NT2/D1 (cell line): ENCODE data around the gene ZNF397.
A peak's percentile ranks its signal among the peaks of the same experiment; 100 is the strongest.

Experiments
- DNase-seq: peaks from one replicate; pipeline ENCODE4 v3.0.0-alpha.2; 2011; ENCODE audit warnings: low read depth, low spot score
- H3K27me3 ChIP-seq: 2 replicates; pipeline ENCODE4 v1.6.0; 2011; ENCODE audit warnings: mild to moderate bottlenecking; ENCODE audit not compliant: insufficient read length, insufficient read depth
- H3K36me3 ChIP-seq: 2 replicates; pipeline ENCODE4 v1.6.1; 2011; ENCODE audit warnings: mild to moderate bottlenecking, low read length, mixed read lengths; ENCODE audit not compliant: insufficient read depth, insufficient read length
- H3K4me1 ChIP-seq: 2 replicates; pipeline ENCODE4 v1.5.1; 2011; ENCODE audit not compliant: insufficient read depth, insufficient read length
- H3K4me3 ChIP-seq: 2 replicates; pipeline ENCODE4 v1.5.1; 2011; ENCODE audit warnings: low read depth; ENCODE audit not compliant: insufficient read length
- H3K9ac ChIP-seq: 2 replicates; pipeline ENCODE4 v1.6.0; 2011; ENCODE audit warnings: low read depth; ENCODE audit not compliant: insufficient read length
- H3K9me3 ChIP-seq: 2 replicates; pipeline ENCODE4 v1.5.1; 2011; ENCODE audit warnings: mild to moderate bottlenecking, low read length; ENCODE audit not compliant: insufficient read depth
- SUZ12 ChIP-seq: IDR thresholded peaks from 2 replicates; pipeline ENCODE4 v1.6.1; 2011; ENCODE audit not compliant: insufficient read length, insufficient read depth; ENCODE audit errors: extremely low read depth
- YY1 ChIP-seq: IDR thresholded peaks from 2 replicates; pipeline ENCODE4 v1.6.1; 2011; ENCODE audit not compliant: insufficient read length, insufficient read depth
- ZNF274 ChIP-seq: IDR thresholded peaks from 2 replicates; pipeline ENCODE4 v1.6.1; 2011; ENCODE audit warnings: mild to moderate bottlenecking, low read depth, low read length

ZNF397 gene

GRCh38 chr18:35296060-35296459 lies 55.2 kb downstream of the ZNF397 start:
- Histone ChIP-seq H3K36me3 (peaks cover 75% of the 10 kb centered on the region), H3K4me1 (no peaks in the 10 kb centered on the region), H3K4me3 (no peak overlapping the region), H3K9ac (no peak overlapping the region), H3K9me3 (peaks cover 17% of the 10 kb centered on the region), H3K27me3 (no peaks in the 10 kb centered on the region)
- no peak for DNase-seq
- TF ChIP-seq YY1 (no peak), ZNF274 (no peak), SUZ12 (no peak)

DNA sequence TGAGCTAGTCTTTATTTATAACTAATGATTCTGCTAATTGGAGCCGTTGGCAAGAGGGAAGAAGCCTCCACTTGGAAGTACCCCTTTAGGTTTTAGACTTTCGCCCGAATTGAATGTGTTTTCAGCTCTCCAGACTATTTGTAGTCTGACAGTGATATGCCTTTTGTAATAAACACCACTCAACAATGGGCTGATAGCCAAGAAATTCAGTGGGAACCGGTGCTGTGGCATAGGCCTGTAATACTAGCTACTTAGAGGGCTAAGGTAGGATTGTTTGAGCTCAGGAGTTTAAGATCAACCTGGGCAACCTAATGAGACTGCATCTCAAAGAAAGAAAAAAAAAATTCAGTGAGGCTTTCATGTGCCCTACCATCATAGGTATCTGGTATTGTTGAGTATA lies 62.8 kb downstream of the ZNF397 start:
- Histone ChIP-seq H3K4me3 (no peak overlapping the region), H3K27me3 (no peaks in the 10 kb centered on the region), H3K4me1 (no peaks in the 10 kb centered on the region), H3K36me3 (peaks cover 52% of the 10 kb centered on the region), H3K9ac (no peak overlapping the region), H3K9me3 (peaks cover 87% of the 10 kb centered on the region)
- no peak for DNase-seq
- TF ChIP-seq SUZ12, result no peak
- no peak for TF ChIP-seq ZNF274
- TF ChIP-seq YY1, result no peak

- TF ChIP-seq YY1, result no peak
- TF ChIP-seq SUZ12, result no peak
- peak; percentile 85 for TF ChIP-seq ZNF274
- Histone ChIP-seq H3K9ac (no peak overlapping the region), H3K9me3 (peaks cover 77% of the 10 kb centered on the region), H3K27me3 (no peaks in the 10 kb centered on the region), H3K4me3 (no peak overlapping the region), H3K4me1 (no peaks in the 10 kb centered on the region), H3K36me3 (peaks cover 41% of the 10 kb centered on the region)
- DNase-seq, result no peak
Measured at GRCh38 chr18:35306588-35307250, 65.9 kb downstream of the ZNF397 start.
